ENCODE measurements around the gene MAB21L4.
"Not testable (repeated sequence)": the region's sequence is repeated elsewhere in the genome, so short reads cannot be mapped to it uniquely, and the experiment has no call there.

The MAB21L4 gene

GRCh38 chr2:240851078-240851991, 44.6 kb downstream of the MAB21L4 start:
- no peak overlapping the region for H3K9ac ChIP-seq (ENCODE audit: low read depth, low read length)
- peaks cover 3% of the 10 kb centered on the region for H3K36me3 ChIP-seq (ENCODE audit: control insufficient read depth, insufficient read depth, low read length)
- no peaks in the 10 kb centered on the region for H3K27me3 ChIP-seq (ENCODE audit: control insufficient read depth, insufficient read depth, low read length)
- H3K4me3 ChIP-seq (ENCODE audit: low read depth, low read length), result no peak overlapping the region
- no peaks in the 10 kb centered on the region for H3K9me3 ChIP-seq (ENCODE audit: control insufficient read depth, insufficient read depth, low read length)
- no peaks in the 10 kb centered on the region for H3K4me1 ChIP-seq (ENCODE audit: control insufficient read depth, insufficient read depth, low read length)

DNA sequence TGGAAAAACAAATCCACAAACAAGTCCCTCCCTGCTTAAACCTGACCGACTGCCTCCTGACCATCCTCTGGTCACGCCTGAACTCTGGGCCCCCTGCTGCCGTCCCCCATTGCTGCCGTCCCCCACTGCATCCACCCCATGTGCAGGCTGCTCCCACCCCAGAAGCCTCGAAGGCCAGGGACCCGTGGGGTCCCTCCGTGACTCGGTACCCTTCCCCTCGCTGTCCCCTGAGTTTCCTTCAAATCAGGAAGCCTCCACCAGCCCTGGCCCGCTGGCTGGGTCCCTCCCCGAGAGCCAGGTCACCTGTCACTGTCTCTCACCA, 45.2 kb downstream of the MAB21L4 start:
- H3K4me3 ChIP-seq (ENCODE audit: low read depth, low read length), result no peak overlapping the region
- no peaks in the 10 kb centered on the region for H3K4me1 ChIP-seq (ENCODE audit: control insufficient read depth, insufficient read depth, low read length)
- no peak overlapping the region for H3K9ac ChIP-seq (ENCODE audit: low read depth, low read length)
- peaks cover 3% of the 10 kb centered on the region for H3K36me3 ChIP-seq (ENCODE audit: control insufficient read depth, insufficient read depth, low read length)
- no peaks in the 10 kb centered on the region for H3K27me3 ChIP-seq (ENCODE audit: control insufficient read depth, insufficient read depth, low read length)
- H3K9me3 ChIP-seq (ENCODE audit: control insufficient read depth, insufficient read depth, low read length), result no peaks in the 10 kb centered on the region

DNA sequence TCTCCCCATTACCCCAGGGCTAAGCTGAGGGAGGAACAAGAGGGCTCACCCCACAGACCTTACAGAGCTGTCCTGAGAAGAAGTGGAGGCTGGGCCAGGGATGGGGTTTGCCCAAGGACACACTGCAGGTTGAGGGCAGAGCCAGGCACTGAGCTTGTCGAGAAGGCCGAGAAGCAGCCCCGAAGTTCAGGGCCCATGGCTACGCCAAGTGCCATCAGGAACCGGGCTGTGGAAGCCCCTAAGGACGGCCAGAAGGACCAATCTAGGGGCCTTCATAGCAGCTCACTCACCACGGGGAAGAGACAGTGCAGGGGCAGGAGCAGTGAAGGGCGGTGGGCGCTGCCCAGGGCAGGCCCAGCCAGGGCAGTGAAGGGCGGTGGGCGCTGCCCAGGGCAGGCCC, 45.9 kb downstream of the MAB21L4 start:
- Histone ChIP-seq H3K27me3 (ENCODE audit: control insufficient read depth, insufficient read depth, low read length) (no peaks in the 10 kb centered on the region), H3K4me3 (ENCODE audit: low read depth, low read length) (no peak overlapping the region), H3K4me1 (ENCODE audit: control insufficient read depth, insufficient read depth, low read length) (no peaks in the 10 kb centered on the region), H3K36me3 (ENCODE audit: control insufficient read depth, insufficient read depth, low read length) (peaks cover 3% of the 10 kb centered on the region), H3K9me3 (ENCODE audit: control insufficient read depth, insufficient read depth, low read length) (no peaks in the 10 kb centered on the region), H3K9ac (ENCODE audit: low read depth, low read length) (no peak overlapping the region)

DNA sequence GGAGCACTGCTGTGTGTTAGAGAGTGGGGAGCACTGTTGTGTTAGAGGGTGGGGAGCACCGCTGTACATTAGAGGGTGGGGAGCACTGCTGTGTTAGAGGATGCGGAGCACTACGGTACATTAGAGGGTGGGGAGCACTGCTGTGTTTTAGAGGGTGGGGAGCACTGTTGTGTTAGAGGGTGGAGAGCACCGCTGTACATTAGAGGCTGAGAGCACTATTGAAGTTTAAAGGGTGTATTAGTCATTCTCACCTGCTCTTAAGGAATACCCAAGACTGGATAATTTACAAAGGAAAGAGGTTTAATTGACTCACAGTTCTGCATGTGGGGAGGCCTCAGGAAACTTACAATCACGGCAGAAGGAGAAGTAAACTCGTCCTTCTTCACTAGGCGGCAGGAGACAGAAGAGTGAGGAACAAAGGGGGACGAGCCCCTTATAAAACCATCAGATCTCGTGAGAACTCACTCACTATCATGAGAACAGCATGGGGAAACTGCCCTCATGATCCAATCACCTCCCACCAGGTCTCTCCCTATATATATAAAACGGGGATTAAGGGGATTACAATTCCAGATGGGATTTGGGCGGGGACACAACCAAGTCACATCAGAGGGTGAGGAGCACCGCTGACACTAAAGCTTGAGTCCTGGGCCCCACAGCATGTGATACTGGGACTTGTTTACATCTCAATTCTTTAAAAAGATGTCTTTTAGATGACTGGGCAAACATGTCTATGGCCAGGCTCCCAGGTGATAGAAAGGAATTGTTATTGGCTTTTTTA, 46.9 kb downstream of the MAB21L4 start:
- H3K36me3 ChIP-seq (ENCODE audit: control insufficient read depth, insufficient read depth, low read length), result peaks cover 1% of the 10 kb centered on the region
- no peak overlapping the region for H3K9ac ChIP-seq (ENCODE audit: low read depth, low read length)
- no peaks in the 10 kb centered on the region for H3K27me3 ChIP-seq (ENCODE audit: control insufficient read depth, insufficient read depth, low read length)
- H3K9me3 ChIP-seq (ENCODE audit: control insufficient read depth, insufficient read depth, low read length), result no peaks in the 10 kb centered on the region
- H3K4me1 ChIP-seq (ENCODE audit: control insufficient read depth, insufficient read depth, low read length), result no peaks in the 10 kb centered on the region
- no peak overlapping the region for H3K4me3 ChIP-seq (ENCODE audit: low read depth, low read length)

DNA sequence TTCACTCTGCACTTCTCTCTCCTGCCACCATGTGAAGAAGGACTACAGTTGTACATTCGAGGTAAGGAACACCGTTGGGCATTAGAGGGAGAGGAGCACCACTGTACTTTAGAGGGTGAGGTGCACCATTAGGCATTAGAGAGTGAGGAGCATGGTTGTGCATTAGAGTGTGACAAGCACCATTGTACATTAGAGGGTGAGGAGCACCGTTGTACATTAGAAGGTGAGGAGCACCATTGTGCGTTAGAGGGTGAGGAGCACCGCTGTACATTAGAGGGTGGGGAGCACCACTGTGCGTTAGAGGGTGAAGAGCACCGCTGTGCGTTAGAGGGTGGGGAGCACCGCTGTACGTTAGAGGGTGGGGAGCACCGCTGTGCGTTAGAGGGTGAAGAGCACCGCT, 48.1 kb downstream of the MAB21L4 start:
- Histone ChIP-seq H3K27me3 (ENCODE audit: control insufficient read depth, insufficient read depth, low read length) (no peaks in the 10 kb centered on the region), H3K9me3 (ENCODE audit: control insufficient read depth, insufficient read depth, low read length) (no peaks in the 10 kb centered on the region), H3K36me3 (ENCODE audit: control insufficient read depth, insufficient read depth, low read length) (no peaks in the 10 kb centered on the region), H3K4me3 (ENCODE audit: low read depth, low read length) (no peak overlapping the region), H3K4me1 (ENCODE audit: control insufficient read depth, insufficient read depth, low read length) (no peaks in the 10 kb centered on the region), H3K9ac (ENCODE audit: low read depth, low read length) (no peak overlapping the region)

GRCh38 chr2:240846873-240847595, 48.9 kb downstream of the MAB21L4 start:
- no peaks in the 10 kb centered on the region for H3K4me1 ChIP-seq (ENCODE audit: control insufficient read depth, insufficient read depth, low read length)
- H3K9me3 ChIP-seq (ENCODE audit: control insufficient read depth, insufficient read depth, low read length), result no peaks in the 10 kb centered on the region
- no peaks in the 10 kb centered on the region for H3K27me3 ChIP-seq (ENCODE audit: control insufficient read depth, insufficient read depth, low read length)
- H3K4me3 ChIP-seq (ENCODE audit: low read depth, low read length), result no peak overlapping the region
- H3K9ac ChIP-seq (ENCODE audit: low read depth, low read length), result no peak overlapping the region
- no peaks in the 10 kb centered on the region for H3K36me3 ChIP-seq (ENCODE audit: control insufficient read depth, insufficient read depth, low read length)

- H3K9ac ChIP-seq (ENCODE audit: low read depth, low read length); H3K36me3 ChIP-seq (ENCODE audit: control insufficient read depth, insufficient read depth, low read length): not testable (repeated sequence)
These were observed 49.6 kb downstream of the MAB21L4 start for GRCh38 chr2:240846309-240846708.

GRCh38 chr2:240840435-240841060, 55.4 kb downstream of the MAB21L4 start:
- H3K4me1 ChIP-seq (ENCODE audit: control insufficient read depth, insufficient read depth, low read length), result no peaks in the 10 kb centered on the region
- H3K9ac ChIP-seq (ENCODE audit: low read depth, low read length), result no peak overlapping the region
- H3K36me3 ChIP-seq (ENCODE audit: control insufficient read depth, insufficient read depth, low read length), result no peaks in the 10 kb centered on the region

More at GRCh38 chr2:240846309-240846708, 49.6 kb downstream of the MAB21L4 start:
- not testable (repeated sequence) for H3K4me3 ChIP-seq (ENCODE audit: low read depth, low read length); H3K27me3 ChIP-seq (ENCODE audit: control insufficient read depth, insufficient read depth, low read length); H3K4me1 ChIP-seq (ENCODE audit: control insufficient read depth, insufficient read depth, low read length); H3K9me3 ChIP-seq (ENCODE audit: control insufficient read depth, insufficient read depth, low read length)

DNA sequence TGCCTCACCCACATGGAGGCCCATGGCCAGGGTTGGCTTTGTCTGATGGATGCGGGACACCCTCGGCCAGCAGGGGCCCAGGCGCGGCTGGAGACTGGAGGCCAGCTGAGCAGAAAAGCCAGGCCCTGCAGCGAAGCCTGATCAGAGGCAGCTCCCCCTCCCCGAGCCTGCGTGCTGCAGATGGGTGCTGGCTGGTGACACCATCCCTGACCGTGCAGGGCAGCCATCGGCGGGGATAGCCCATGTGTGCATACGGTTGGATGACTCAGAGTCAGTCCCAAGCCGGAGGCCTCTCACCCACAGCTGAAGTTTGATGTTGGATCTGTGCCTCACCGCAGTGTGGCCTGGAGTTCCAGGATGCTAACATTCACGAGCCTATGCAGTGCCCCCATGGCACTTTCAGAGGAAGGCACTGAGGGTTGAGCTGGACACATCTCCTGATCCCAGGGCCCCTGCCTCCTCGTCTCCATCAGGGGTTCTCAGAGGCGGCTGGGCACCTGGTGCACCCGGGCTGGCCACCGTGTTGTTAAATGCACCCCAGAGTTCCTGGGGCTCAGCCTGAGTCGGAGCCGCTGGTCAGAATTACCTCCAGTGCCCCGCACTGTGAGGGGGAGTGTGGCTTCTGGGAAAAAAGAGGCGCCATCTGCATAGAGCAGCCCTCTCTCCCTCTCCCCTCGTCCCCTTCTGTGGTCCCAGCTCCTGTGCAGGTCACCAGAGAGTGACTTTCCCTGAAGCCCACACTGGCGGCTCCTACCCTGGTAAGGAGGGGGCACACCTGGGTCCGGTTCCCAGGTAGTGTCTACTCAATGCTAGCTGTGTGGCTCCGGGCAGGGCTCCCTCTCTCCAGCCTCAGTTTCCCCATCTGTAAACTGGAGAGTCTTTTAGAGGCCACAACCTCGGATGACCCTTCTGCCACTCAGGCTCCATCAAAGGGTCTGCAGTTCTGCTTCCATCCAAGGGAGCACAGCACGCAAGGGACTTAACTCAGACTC, 56.5 kb downstream of the MAB21L4 start:
- H3K4me1 ChIP-seq (ENCODE audit: control insufficient read depth, insufficient read depth, low read length), result no peaks in the 10 kb centered on the region
- H3K9me3 ChIP-seq (ENCODE audit: control insufficient read depth, insufficient read depth, low read length), result no peaks in the 10 kb centered on the region
- H3K9ac ChIP-seq (ENCODE audit: low read depth, low read length), result no peak overlapping the region
- H3K36me3 ChIP-seq (ENCODE audit: control insufficient read depth, insufficient read depth, low read length), result no peaks in the 10 kb centered on the region
- H3K27me3 ChIP-seq (ENCODE audit: control insufficient read depth, insufficient read depth, low read length), result no peaks in the 10 kb centered on the region
- no peak overlapping the region for H3K4me3 ChIP-seq (ENCODE audit: low read depth, low read length)

More at GRCh38 chr2:240840435-240841060, 55.4 kb downstream of the MAB21L4 start:
- Histone ChIP-seq H3K27me3 (ENCODE audit: control insufficient read depth, insufficient read depth, low read length) (no peaks in the 10 kb centered on the region), H3K9me3 (ENCODE audit: control insufficient read depth, insufficient read depth, low read length) (no peaks in the 10 kb centered on the region), H3K4me3 (ENCODE audit: low read depth, low read length) (no peak overlapping the region)

DNA sequence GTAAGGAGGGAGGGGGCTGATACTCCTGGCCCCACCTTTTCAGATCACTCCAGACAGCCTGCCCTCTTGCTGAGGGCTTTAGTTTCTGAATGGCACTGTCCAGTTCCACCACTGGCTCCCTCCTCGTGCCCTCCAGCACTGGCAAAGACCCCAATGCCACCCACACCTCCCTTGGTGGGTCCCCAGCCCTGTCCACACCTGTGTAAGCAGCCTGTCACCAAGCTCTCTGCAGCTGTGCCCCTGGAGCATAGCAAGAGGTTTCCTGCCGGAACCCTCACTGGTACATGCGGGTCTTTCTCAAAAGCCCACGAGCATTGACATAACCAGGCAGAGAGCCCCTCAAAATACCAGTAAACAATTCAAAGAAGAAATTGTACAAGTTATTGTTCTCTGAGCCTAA, 58.3 kb downstream of the MAB21L4 start:
- H3K9me3 ChIP-seq (ENCODE audit: control insufficient read depth, insufficient read depth, low read length), result no peaks in the 10 kb centered on the region
- H3K36me3 ChIP-seq (ENCODE audit: control insufficient read depth, insufficient read depth, low read length), result no peaks in the 10 kb centered on the region
- no peak overlapping the region for H3K9ac ChIP-seq (ENCODE audit: low read depth, low read length)
- no peaks in the 10 kb centered on the region for H3K4me1 ChIP-seq (ENCODE audit: control insufficient read depth, insufficient read depth, low read length)
- H3K4me3 ChIP-seq (ENCODE audit: low read depth, low read length), result no peak overlapping the region
- H3K27me3 ChIP-seq (ENCODE audit: control insufficient read depth, insufficient read depth, low read length), result peaks cover 8% of the 10 kb centered on the region
